Measurements from ENCODE around the gene BCHE.

BCHE gene

DNA sequence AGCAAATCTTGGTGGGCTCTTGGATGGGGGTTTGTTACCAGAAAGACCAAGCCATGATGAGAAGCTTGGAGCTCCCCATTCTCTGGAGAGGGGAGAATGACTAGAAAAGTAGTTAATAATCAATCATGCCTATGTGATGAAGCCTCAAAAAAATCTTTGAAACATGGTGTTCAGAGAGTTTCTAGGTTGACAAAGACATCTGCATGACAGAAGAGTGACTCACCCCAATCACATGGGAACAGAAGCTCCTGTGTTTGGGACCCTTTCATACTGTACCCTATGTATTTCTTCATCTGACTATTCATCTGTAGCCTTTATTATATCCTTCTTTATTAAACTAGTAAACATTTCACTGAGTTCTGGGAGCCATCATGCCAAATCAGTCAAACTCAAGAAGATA, 87.4 kb downstream of the BCHE start:
- no peak for DNase-seq (ENCODE audit: low read depth)

DNA sequence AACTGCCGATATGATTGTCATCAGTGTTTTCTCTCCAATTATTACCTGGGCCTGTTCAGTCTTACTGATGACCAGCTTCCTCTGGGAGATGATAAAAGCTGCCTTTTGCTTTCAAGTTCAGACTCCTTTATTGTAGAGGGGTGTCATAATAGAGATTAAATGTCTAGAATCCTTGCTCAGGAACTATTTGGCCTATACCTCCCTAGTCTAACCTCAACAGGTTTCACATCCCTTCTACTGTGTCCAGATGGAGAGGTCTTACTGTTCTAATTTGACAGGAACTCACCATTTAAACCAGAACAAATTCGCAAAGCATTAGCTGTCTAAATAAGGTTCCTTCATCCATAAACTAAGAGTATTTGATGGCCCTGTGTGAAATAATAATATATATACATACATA, 88.0 kb downstream of the BCHE start:
- no peak for DNase-seq (ENCODE audit: low read depth)

DNA sequence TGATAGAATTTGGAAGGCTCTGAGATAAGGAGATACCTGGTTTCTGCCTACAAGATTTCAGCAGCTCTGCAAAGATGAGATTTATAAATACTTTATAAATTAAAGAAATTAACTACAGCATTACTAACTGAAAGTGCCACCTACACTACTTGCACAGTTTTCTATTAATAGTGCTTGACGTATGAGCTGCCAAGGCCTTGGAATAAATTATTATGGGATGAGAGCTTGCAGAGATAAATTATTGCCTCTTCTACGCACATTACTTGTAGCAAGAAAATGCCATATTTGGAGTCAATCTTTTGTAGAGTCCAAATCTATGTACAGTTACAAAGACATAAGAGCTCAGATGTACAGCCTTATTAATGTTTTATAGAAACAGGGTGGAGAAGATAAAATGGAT, 89.1 kb downstream of the BCHE start:
- DNase-seq (ENCODE audit: low read depth), result no peak

DNA sequence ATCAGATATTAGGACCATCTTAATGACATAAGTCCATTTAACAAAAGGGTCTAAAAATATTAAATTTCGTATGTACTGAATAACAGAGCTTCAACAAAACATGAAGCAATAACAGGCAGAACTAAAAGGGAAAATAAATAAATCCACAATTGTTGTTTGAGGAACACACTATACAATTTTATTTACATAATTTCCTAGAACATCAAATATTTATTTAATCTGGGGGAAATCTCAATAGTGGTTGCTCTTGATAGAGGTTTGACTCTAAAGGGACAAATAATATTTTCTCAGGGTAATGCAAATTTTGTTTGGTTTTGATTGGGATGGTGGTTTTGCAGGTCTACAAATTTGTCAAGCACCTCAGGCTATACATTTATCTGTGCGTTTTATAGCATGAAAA, 90.3 kb downstream of the BCHE start:
- no peak for DNase-seq (ENCODE audit: low read depth)

DNA sequence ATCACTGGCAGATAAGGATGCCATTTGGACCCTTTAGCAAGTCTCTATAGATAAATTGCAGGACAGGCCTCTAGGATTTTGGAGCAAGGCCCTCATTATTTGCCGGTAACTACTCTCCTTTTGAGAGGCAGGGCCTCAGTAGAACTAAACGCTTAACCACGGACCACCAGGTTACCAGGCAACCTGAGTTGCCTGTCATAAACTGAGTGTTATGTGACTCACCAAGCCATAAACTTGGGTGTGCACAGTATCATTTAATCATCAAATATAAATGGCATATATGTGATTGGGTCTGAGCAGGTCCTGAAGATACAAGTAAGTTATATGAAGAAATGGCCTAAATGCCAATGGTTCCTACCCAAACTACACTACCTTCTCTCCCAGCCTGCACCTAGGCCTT, 93.2 kb downstream of the BCHE start:
- no peak for DNase-seq (ENCODE audit: low read depth)

DNA sequence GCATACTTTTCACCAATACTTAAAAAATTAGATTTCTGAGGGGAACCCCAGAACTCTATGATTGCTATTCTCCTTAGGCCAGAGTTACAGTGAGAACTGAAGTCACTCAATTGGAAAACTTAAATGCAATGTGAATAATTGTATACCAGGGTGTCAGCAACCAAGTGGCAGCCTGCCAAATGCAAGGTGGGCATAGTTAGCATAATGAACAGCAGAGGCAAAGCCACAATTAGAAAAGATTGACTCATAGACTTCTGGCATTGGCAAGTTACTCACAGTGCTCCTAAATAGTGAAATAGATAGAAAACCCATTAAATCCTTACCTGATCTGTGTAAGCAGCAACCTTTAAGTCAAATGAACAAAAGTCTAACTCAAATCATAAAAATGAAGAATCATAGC, 94.9 kb downstream of the BCHE start:
- no peak for DNase-seq (ENCODE audit: low read depth)

DNA sequence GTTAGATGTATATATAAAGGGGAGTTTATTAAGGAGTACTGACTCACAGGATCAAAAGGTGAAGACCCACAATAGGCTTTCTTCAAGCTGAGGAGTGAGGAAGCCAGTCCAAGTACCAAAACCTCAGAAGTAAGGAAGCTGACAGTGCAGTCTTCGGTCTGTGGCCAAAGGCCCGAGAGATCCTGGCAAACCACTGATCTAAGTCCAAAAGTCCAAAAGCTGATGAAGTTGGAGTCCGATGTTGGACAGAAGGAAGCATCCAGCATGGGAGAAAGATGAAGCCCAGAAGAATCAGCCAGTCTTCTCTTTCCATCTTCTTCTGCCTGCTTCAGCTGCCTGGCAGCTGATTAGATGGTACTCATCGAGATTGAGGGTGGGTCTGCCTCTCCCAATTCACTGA, 107.5 kb downstream of the BCHE start:
- DNase-seq (ENCODE audit: low read depth), result no peak

DNA sequence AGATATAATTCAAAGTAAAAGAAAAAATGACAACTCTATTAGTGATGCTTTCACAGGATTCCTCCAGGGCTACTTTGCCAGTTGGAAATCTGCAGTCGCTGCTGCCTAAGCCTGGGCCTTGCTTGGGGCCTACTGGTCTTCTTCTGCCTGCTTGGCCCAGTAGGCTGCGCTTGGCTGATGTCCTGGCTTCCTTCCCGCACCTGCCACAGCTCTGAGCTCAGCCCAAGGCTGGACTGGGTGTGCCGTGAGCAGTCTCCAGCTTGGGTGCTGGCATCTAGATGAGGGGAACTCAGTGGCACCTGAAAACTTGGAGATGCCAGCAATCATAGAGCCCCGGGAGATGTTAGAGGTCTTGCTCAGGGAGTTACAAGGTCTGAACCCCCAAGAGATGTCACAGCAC, 108.3 kb downstream of the BCHE start:
- no peak for DNase-seq (ENCODE audit: low read depth)

DNA sequence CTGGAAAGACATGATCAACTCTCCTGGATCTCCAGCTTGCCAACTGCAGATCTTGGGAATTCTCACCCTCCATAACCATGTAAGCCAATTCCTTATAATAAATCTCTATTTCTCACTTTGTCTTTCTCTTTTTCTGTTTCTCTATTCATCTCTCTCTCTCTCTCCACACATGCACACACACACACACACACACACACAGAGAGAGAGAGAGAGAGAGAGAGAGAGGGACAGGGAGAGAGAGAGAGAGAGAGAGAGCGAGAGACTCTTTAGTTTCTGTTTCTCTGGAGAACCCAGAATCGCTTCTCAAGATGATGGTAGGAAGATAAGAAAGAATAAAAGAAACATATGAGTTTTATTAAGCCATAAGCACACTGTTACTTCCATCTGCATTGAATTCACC, 111.9 kb downstream of the BCHE start:
- no peak for DNase-seq (ENCODE audit: low read depth)
